HG03196 (cell line): ENCODE data around the gene MGAT5.

Source experiments
- ATAC-seq: cut with Tn5 transposase; IDR thresholded peaks from one replicate; pipeline ENCODE4 v1.9.1; 2021; ENCODE audit not compliant: unreplicated experiment

Gene MGAT5

GRCh38 chr2:134443814-134444480 is 190.1 kb downstream of the MGAT5 start:
- ATAC-seq, result no peak

- ATAC-seq, result no peak
These were observed 191.2 kb downstream of the MGAT5 start for GRCh38 chr2:134445116-134445515.

GRCh38 chr2:134445985-134446382 is 192.1 kb downstream of the MGAT5 start:
- no peak for ATAC-seq

- no peak for ATAC-seq
These were observed 192.6 kb downstream of the MGAT5 start for GRCh38 chr2:134446383-134447017.

DNA sequence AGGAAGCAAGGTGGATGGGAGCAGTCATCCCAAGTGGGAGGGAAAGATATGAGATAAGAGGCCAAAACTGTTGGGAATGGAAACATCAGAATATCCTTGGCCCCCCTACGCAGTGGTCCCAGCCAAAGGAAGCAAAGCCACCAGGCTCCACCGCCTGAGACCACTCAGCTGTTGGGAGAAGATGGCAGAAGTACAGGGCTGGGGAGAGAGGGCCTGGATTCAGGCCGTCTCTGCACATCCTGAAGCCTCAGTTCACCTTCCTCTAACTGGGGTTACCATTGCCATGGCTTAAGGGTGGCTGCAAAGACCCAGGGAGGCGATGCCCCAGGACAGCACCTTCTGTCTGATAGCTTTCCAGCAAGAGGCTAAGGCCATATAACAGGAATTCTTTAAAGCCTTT is 193.8 kb downstream of the MGAT5 start:
- no peak for ATAC-seq

- no peak for ATAC-seq
These were observed 194.8 kb downstream of the MGAT5 start for GRCh38 chr2:134448650-134449049.

DNA sequence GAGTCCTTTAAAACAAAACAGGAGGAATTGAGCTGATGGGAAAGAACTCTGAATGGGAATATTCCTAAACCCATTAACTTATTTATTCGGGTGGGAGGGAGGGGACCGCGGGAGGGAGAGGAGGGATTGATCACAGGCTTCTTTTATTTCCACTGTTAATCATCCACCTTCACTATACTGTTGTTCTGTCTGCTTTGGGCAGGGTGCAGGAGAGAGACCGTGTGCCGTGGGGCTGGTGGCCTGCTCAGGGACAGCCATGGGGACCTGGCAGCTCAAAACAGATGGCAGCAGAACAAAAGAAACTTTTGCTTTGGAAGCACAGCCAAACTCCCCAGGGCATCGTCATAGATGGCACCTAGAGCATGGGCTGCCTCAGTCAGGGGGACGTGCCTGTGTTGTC is 195.3 kb downstream of the MGAT5 start:
- no peak for ATAC-seq

DNA sequence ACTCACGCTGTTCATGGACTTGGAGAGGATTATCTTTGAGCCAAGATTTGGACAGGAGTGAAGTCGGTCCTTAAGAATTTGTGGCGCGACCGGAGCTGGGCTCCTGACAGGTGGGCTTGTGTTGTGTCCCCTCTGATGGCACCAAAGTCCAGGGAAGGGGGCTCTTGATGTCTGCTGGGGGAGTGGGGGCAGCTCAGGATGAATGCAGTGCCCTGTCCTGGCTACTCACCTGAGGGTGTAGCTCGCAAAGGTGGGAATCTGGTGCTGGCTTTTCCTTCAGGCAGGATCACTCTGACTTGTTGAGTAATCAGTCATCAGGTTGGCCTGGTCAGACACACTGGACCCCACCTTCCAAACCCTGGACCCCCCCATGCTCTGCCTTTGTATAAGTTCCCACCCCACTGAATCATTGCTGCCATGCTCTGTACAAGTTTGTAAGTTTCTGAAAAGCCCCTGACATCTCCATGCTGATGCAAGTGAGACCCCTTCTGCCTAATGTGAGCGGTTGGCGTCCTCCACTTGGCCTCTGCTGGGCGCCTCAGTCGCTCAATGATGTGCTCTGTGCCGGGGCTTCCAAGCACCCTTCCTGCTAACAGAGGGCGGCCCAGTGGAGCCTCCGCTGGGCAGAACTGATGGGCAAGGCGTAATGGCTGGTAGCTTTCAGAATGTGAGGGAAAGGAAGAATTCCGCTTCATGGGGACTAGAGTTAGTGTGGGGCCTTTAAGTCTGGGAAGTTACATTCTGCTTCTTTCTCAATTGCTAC is 196.1 kb downstream of the MGAT5 start:
- ATAC-seq, result no peak

- ATAC-seq, result no peak
These were observed 197.4 kb downstream of the MGAT5 start for GRCh38 chr2:134451347-134451630.

DNA sequence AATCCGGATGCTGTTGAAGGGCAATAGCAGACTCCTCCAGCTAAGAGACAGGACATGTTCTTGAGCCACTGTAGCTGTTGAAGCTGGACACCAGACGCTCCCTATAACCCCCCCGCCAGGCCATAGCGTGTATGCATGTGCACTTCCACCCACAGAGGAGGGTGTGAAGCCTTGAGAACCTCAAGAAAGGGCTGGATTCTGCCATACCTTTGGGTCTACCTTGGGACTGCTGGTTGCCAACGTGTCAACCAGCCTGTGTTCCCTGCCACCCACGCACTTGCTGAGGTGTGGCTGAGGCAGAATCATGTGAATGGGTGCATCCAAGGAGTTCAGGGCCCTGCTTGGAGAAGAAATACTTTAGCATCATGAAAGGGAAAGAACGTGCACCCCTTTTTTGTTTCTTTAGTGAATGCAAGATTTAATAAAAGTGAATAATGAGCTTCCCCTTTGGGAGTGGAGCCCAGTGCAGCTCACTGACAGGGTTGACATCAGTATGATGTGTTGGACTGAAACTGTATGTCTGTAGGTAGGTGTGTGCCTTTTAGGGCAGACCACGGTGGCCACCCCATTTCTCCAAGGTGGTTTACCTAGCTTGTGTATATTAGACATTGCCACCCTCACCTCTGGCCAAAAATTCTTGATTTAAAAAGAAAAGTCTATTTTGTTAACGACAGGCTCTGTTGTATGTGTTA is 198.3 kb downstream of the MGAT5 start:
- ATAC-seq, result no peak

GRCh38 chr2:134453476-134453875 is 199.6 kb downstream of the MGAT5 start:
- ATAC-seq, result no peak

- ATAC-seq, result no peak
These were observed 200.1 kb downstream of the MGAT5 start for GRCh38 chr2:134453973-134454372.

DNA sequence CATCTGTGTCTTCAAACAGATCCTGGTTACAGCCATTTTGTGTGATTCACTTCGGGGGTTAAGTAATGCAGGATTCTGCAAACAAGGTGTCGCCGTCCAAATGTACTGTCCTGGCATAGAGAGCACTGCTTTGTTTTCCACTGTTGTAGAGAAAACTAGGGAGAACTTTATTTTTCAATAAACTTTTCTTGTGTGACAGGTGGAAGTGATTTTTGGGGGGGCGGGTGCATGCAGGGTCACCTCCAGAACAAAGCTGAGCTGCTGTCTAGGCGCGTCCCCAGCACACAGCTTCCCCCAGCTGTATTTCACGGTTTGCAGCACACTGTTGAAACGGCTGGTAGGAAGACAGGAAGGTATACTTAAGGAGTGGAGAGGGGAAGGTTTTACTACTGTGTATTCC is 200.6 kb downstream of the MGAT5 start:
- ATAC-seq, result no peak

GRCh38 chr2:134454931-134455330 is 201.1 kb downstream of the MGAT5 start:
- ATAC-seq, result no peak

DNA sequence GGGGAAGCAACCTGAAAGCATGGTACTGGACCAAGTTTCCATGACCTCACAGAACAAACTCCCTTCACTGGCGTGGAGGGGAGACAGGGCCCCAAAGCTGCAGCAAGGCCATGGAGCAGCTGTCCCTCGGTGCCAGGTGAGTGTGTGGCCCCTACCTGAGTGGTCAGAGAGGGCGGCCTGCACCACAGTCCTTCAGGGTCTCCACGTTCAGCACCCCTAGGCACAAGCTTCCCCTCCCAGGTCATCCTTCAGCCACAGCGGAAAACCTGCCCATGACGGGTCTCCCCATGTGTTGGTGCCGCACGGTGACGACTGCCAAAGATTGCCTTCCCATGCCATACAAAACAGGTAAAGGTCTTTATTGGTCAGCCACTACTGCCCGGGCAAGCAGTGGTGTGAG is 201.6 kb downstream of the MGAT5 start:
- no peak for ATAC-seq

DNA sequence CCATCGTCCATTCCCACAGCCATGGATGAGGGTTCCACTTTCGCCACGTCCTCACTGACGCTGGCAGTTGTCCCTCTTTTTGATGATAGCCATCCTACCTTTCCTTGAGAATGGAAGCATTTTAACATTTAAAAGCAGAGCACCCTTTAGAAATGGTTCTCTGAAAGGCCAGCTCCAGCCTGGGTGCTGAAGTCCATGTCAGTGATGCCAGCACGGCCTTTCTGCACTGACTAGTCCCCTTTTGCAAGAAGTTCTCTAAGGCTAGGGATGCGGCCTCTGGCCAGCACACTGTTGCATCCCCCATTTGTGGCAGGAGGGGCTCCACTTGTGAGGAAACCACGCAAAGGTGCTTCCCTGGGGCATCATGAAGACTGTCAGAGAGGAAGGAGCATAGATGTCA is 203.5 kb downstream of the MGAT5 start:
- no peak for ATAC-seq

- no peak for ATAC-seq
These were observed 204.0 kb downstream of the MGAT5 start for GRCh38 chr2:134457765-134458472.

DNA sequence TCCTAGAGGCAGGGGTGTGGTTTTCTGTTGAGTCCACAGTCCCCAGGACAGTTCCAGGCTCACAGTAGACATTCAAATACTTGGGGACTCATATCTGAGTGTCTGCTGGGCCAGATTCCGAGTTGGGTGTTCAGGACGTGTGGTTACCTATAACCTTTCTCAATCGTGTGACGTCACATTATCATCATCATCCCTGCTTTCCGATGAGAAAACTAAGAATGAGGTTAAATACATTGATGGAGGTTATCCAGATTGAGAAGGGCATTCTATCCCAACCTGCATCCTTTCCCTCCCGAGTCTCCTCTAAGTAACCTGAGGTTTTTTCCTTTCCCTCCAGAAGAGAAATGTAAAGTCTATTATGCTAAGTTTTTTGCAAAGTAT is 204.6 kb downstream of the MGAT5 start:
- no peak for ATAC-seq

DNA sequence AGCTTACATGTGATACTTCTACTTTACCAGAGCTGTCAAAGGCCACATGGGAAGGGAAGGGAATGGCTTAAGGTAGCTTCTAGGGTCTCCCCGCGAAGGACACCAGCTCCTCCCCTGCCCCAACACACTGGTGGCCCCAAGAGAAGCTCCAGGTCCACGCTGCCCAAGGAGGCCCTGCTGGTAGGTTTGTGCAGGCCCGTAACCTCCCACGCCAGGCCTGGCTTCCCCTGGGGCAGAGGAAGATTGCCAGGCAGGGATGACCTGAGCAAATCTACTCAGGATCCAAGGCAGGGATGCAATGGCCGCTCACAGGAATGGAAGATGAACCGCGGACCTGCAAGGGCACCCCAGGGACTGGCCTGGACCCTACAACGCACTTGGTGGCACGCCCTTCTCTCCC is 205.1 kb downstream of the MGAT5 start:
- ATAC-seq, result no peak

GRCh38 chr2:134459706-134460406 is 206.0 kb downstream of the MGAT5 start:
- ATAC-seq, result no peak

GRCh38 chr2:134460583-134460998 is 206.7 kb downstream of the MGAT5 start:
- ATAC-seq, result no peak
